Subcutaneous adipose tissue (tissue), 4 donors: Measurements from ENCODE around the gene CUBN. TPM values are rescaled to one million over a fixed set of nuclear protein-coding genes. Genes with fewer than 3 reads are reported as not detected.

Source experiments
- total RNA-seq, 4 donors: library from RNA; depleted of rRNA; stranded (reverse); fragments of >200 nt; gene quantifications; one replicate each; pipeline ENCODE4 v1.1.0, GENCODE V29; 2016
- TF ChIP-seq, protein P1 (sequence below): fragments of 450-650 bp; IDR thresholded peaks from one replicate; pipeline ENCODE4 v1.5.1; 2016; ENCODE audit warnings: low read depth, mild to moderate bottlenecking, control low read depth, antibody characterized with exemption, moderate library complexity

CUBN gene
- total RNA-seq, 4 donors from 2014 or later = 1.9 to 6.6 (median 4.8) TPM

DNA sequence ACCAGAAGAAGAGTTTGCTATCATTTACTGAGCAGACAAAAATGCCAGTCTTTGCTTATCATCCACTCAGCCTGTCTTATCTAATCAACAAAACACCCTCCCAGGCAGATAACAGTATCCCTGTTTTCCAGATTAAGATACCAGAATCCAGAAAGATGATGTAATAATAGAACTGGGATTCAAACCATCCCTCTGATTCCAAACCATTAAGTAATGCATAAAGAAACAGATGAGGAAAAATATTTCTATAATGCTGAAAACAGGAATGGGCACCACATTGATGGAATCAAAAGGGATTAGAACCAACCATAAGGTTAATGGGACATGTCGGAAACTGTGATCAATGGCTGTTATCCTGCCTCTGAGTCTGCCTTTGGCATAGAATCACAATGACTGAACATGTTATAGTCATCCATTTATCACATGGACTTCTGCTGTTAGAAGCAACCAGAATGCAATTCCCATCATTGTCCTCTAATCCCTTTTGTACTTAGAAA is 220.3 kb downstream of the CUBN start:
- TF ChIP-seq, protein P1, sequence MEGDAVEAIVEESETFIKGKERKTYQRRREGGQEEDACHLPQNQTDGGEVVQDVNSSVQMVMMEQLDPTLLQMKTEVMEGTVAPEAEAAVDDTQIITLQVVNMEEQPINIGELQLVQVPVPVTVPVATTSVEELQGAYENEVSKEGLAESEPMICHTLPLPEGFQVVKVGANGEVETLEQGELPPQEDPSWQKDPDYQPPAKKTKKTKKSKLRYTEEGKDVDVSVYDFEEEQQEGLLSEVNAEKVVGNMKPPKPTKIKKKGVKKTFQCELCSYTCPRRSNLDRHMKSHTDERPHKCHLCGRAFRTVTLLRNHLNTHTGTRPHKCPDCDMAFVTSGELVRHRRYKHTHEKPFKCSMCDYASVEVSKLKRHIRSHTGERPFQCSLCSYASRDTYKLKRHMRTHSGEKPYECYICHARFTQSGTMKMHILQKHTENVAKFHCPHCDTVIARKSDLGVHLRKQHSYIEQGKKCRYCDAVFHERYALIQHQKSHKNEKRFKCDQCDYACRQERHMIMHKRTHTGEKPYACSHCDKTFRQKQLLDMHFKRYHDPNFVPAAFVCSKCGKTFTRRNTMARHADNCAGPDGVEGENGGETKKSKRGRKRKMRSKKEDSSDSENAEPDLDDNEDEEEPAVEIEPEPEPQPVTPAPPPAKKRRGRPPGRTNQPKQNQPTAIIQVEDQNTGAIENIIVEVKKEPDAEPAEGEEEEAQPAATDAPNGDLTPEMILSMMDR = no peak

GRCh38 chr10:16907687-16908086 is 221.9 kb downstream of the CUBN start:
- TF ChIP-seq, protein P1 = no peak

DNA sequence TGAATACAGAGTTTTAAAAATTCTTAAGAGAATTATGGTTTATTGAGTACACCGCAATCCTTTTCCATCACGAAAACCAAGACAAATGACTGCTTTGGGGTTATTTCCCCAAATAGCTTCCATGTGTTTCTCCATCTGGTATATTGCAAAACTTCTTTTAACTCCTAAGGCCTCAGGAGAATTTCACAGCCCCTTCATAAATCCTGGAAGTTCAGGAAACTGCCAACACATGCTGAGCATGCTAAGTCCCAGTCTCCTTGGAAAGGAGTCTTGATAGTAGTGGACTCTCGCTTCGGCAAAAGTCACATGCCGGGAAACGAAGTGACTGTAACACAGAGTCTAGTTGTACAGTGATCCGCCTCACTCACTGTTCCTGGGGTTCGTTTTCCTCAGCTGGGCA is 224.3 kb downstream of the CUBN start:
- TF ChIP-seq, protein P1 = no peak

GRCh38 chr10:16904639-16905061 is 225.0 kb downstream of the CUBN start:
- TF ChIP-seq, protein P1 = no peak

DNA sequence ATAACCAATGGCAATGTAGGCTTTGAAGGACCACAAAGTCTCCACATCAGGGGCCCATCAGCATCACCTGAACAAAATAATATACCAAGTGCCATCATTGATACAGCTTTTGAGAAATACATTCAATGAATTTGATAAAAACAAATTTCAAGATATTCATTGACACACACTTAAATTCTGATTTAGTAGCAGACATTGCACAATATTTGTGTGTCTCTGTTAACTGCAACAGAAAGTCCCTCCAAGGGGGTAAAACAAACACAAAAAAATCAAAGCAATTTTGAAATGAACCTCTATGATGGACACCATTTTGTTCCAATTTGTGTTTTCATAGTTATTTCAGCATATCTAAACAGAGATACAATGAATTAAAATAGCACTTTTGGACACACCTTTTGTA is 225.6 kb downstream of the CUBN start:
- TF ChIP-seq, protein P1 = no peak

GRCh38 chr10:16902606-16903005 is 227.0 kb downstream of the CUBN start:
- TF ChIP-seq, protein P1 = no peak

DNA sequence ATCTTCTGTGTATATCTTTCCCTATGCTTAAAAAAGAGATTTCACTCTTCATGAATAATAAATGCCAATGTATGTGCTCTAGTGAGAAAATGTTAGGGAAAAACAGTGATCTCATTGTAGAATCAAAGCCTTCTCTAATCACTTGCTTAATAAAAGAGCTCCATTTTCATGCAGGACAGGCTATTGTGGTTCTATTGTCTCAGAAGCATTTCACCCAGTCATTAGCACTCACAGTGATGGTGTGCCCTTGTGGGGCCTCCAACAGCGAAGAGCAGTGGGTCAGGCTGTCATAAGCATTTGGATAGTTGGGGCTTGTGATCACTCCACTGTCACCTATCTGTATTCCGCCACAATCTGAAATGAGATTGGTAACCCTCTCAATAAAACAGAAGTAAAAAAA is 228.5 kb downstream of the CUBN start:
- TF ChIP-seq, protein P1 = no peak
